ENCODE measurements around the gene CSTF1. TPM values are rescaled to one million over a fixed set of nuclear protein-coding genes. Genes with fewer than 3 reads are reported as not detected.

CSTF1 gene
- total RNA-seq = 31.0 TPM

GRCh38 chr20:56392132-56392880 lies at the start of gene CSTF1, which contains the start of gene AURKA:
Gene CSTF1, plus strand, starts transcription at chr20:56392645. Its CDS starts 2,908 bp downstream, at chr20:56395553.
Gene AURKA, minus strand, starts transcription at chr20:56392215. Its CDS starts 4,018 bp downstream, at chr20:56388197.

GRCh38 chr20:56358600-56359211 lies 33.7 kb upstream of the CSTF1 start, which contains the start of gene FAM210B:
Gene FAM210B, plus strand, starts transcription at chr20:56358974. Its CDS starts 32 bp downstream, at chr20:56359006.

GRCh38 chr20:56411759-56412472 lies 19.5 kb downstream of the CSTF1 start, which contains the start of gene CASS4:
Gene CASS4, plus strand, starts transcription at chr20:56412260. Its CDS starts 199 bp downstream, at chr20:56412459.

Other genes with a start within 250 kb of the CSTF1 start
- gene MC3R, start 143.9 kb upstream of the CSTF1 start, total RNA-seq = not detected
- gene FAM210B, start 33.7 kb upstream of the CSTF1 start, total RNA-seq = 12.5 TPM
- gene AURKA, start 430 bp upstream of the CSTF1 start, total RNA-seq = 4.4 TPM
- gene CASS4, start 19.6 kb downstream of the CSTF1 start, total RNA-seq = 0.31 TPM
- gene RTF2, start 76.0 kb downstream of the CSTF1 start, total RNA-seq = 41.0 TPM
- not detected for gene FAM209A, start 132.1 kb downstream of the CSTF1 start, total RNA-seq
- not detected for gene FAM209B, start 140.6 kb downstream of the CSTF1 start, total RNA-seq
- 6.9 TPM for gene TFAP2C, start 236.7 kb downstream of the CSTF1 start, total RNA-seq

Measured in parietal lobe (tissue), 1 donor.